HepG2 (cell line): ENCODE results near the gene NPAS2. TPM values are rescaled to one million over a fixed set of nuclear protein-coding genes. Genes with fewer than 3 reads are reported as not detected.

Source experiments
- FOXA3 ChIP-seq: IDR thresholded peaks from 2 replicates; pipeline ENCODE4 v1.6.1; 2016; ENCODE audit warnings: missing genetic modification reagents, missing compliant biosample characterization
- IRF2 ChIP-seq: IDR thresholded peaks from 2 replicates; pipeline ENCODE4 v1.6.1; 2018; ENCODE audit warnings: missing genetic modification reagents, missing compliant biosample characterization
- KAT2B ChIP-seq: fragments of 150-350 bp; IDR thresholded peaks from 2 replicates; pipeline ENCODE4 v1.6.1; 2014; ENCODE audit warnings: low read depth, low read length, borderline replicate concordance
- MXD1 ChIP-seq: sonication (generic); formaldehyde crosslinking; IDR thresholded peaks from 2 replicates; pipeline ENCODE4 v1.4.0; 2020; ENCODE audit warnings: mild to moderate bottlenecking, missing genetic modification reagents
- NR2F6 ChIP-seq, 2 experiments: IDR thresholded peaks; 2 replicates each; pipeline ENCODE4 v1.6.1; 2016; ENCODE audit warnings: antibody characterized with exemption in 1 of 2, mild to moderate bottlenecking in 1 of 2
- SYNCRIP ChIP-seq: fragments of 200-400 bp; formaldehyde crosslinking; IDR thresholded peaks from 2 replicates; pipeline ENCODE4 v1.6.1; 2018; ENCODE audit warnings: mild to moderate bottlenecking, low read depth, low read length; ENCODE audit not compliant: insufficient read depth
- ZBTB7A ChIP-seq: sonication (generic); formaldehyde crosslinking; IDR thresholded peaks from 2 replicates; pipeline ENCODE4 v1.8.0; 2022; ENCODE audit warnings: mild to moderate bottlenecking, missing genetic modification reagents
- ZNF121 ChIP-seq: sonication (generic); formaldehyde crosslinking; IDR thresholded peaks from 2 replicates; pipeline ENCODE4 v1.5.0; 2020; ENCODE audit warnings: mild to moderate bottlenecking, missing genetic modification reagents
- ZNF331 ChIP-seq: sonication (generic); formaldehyde crosslinking; IDR thresholded peaks from 2 replicates; pipeline ENCODE4 v1.4.0; 2020; ENCODE audit warnings: missing genetic modification reagents
- ZNF512 ChIP-seq: sonication (generic); formaldehyde crosslinking; IDR thresholded peaks from 2 replicates; pipeline ENCODE4 v1.4.0; 2020; ENCODE audit warnings: mild to moderate bottlenecking, missing genetic modification reagents
- ZNF614 ChIP-seq: IDR thresholded peaks from 2 replicates; pipeline ENCODE4 v1.6.1; 2018; ENCODE audit warnings: missing biosample characterization, missing genetic modification reagents, inconsistent platforms, borderline replicate concordance
- ZSCAN12 ChIP-seq: sonication (generic); formaldehyde crosslinking; IDR thresholded peaks from 2 replicates; pipeline ENCODE4 v1.9.0; 2021; ENCODE audit warnings: mild to moderate bottlenecking, missing genetic modification reagents
- polyA plus RNA-seq, 8 experiments: library from polyadenylated mRNA; depleted of rRNA in 3 of 8; stranded (reverse) in 7 of 8; unstranded in 1 of 8; fragments of >200 nt; fragmentation: Illumina TruSeq in 4 of 8; extraction: Trizol in 4 of 8; gene quantifications; 2 replicates each; pipeline versions ENCODE4 v1.2.1 to v1.2.3, GENCODE V29; 2011 to 2016; ENCODE audit warnings: low read depth in 4 of 8, missing spikeins in 1 of 8, mixed read lengths in 1 of 8; ENCODE audit not compliant: insufficient read depth in 1 of 8
- total RNA-seq, 5 experiments: library from RNA; depleted of rRNA; stranded (reverse); fragments of >200 nt; fragmentation: Illumina TruSeq; extraction: Trizol; gene quantifications; 2 replicates each; pipeline ENCODE4 v1.2.3, GENCODE V29; 2016; ENCODE audit warnings: low read depth in 1 of 5

The NPAS2 gene
- total and polyA plus RNA-seq, 2 of the 13 experiments (the other 11 are each of a cell fraction or from before 2014, with no cell fraction given), result 14.8 to 37.5 TPM

- TF ChIP-seq ZNF512 (CRISPR knock-in tag) (no peak), ZBTB7A (CRISPR knock-in tag) (no peak), KAT2B (peak; percentile 69), ZNF121 (CRISPR knock-in tag) (peak; percentile 49; the same call in 1 of the 2 replicates), IRF2 (CRISPR knock-in tag) (peak; percentile 71), ZNF614 (CRISPR knock-in tag) (peak; percentile 77; the same call in 1 of the 2 replicates), ZSCAN12 (CRISPR knock-in tag) (no peak), ZNF331 (peak; percentile 65; the same call in 1 of the 2 replicates), NR2F6 (IDR thresholded peaks at IDR 0.05) (no peak; the same call in 1 of the 2 replicates), NR2F6 (CRISPR knock-in tag; IDR thresholded peaks at IDR 0.05) (peak; percentile 41; the same call in 1 of the 2 replicates), MXD1 (CRISPR knock-in tag) (no peak), FOXA3 (CRISPR knock-in tag) (peak; percentile 81), SYNCRIP (no peak)
Observed at GRCh38 chr2:100814453-100814852, 5.5 kb upstream of the NPAS2 start (continued).
